ENCODE data around the gene RPL39L.

DNA sequence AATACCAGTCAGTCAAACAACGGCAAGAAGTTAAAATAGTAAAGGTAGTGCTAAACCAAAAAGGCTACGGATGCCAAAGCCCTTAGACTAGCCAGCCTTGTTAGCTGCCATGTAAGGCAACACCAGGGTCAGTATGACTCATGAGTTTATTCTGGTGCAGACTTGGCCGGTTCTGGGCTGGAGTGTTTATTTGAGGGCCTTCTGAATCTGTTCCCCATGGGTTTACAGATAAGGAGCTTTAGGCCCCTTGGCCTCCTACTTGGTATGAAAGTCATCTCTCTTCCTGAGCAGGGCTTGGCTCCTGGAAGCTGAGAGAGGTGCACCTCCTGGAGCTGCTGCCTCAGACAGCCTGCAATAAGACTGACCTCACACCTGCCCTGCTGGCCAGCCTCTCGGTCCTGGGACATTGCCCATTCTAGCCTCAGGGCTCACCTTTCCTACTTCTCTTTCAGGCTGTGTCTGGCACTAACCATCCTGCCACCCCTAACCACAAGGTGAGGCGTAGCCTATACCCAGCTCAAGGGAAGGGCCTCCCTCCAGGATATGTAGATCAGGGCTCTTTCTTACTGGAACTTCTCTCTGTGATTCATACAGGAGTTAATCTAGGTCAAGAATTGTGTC is 47.6 kb upstream of the RPL39L start:
- TF ChIP-seq ZNF274 (CRISPR knock-in tag; IDR thresholded peaks at IDR 0.05) (no peak), RFX5 (IDR thresholded peaks at IDR 0.05; ENCODE audit: low read depth, low read length) (no peak), NR2C2 (CRISPR knock-in tag; IDR thresholded peaks at IDR 0.05; ENCODE audit: borderline replicate concordance) (no peak), MXI1 (IDR thresholded peaks at IDR 0.05; ENCODE audit: borderline replicate concordance, low read depth, low read length) (no peak)
- TF ChIP-seq, protein P1, sequence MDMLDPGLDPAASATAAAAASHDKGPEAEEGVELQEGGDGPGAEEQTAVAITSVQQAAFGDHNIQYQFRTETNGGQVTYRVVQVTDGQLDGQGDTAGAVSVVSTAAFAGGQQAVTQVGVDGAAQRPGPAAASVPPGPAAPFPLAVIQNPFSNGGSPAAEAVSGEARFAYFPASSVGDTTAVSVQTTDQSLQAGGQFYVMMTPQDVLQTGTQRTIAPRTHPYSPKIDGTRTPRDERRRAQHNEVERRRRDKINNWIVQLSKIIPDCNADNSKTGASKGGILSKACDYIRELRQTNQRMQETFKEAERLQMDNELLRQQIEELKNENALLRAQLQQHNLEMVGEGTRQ (IDR thresholded peaks at IDR 0.05; ENCODE audit: low read depth, low read length) = no peak
- TF ChIP-seq, protein P1 (CRISPR knock-in tag; IDR thresholded peaks at IDR 0.05; ENCODE audit: borderline replicate concordance) = no peak

All from HepG2 (cell line).